Right lobe of liver (tissue), 6 donors: ENCODE measurements around the gene SH2D4B. TPM values are rescaled to one million over a fixed set of nuclear protein-coding genes. Genes with fewer than 3 reads are reported as not detected.
A peak's percentile ranks its signal among the peaks of the same experiment; 100 is the strongest.

Source experiments
- ATAC-seq, 4 donors: fragments of 200-7000 bp; cut with Tn5 transposase; one replicate each; pipeline ENCODE4 v1.9.1; 2020; ENCODE audit warnings: mild to moderate bottlenecking in 4 of 4, moderate library complexity in 4 of 4
- DNase-seq, 3 donors: peaks; one replicate each; pipeline ENCODE4 v3.0.0-alpha.2; 2020
- H3K27ac ChIP-seq, 3 donors: fragments of 200-600 bp; one replicate each; pipeline ENCODE4 v1.8.0; 2022
- H3K27me3 ChIP-seq, 2 donors: fragments of 200-600 bp; one replicate each; pipeline ENCODE4 v1.8.0; 2022
- H3K36me3 ChIP-seq, 4 donors: fragments of 200-600 bp; sonication (generic) in 1 of 4; one replicate each; pipeline versions ENCODE4 v1.5.1 to v1.8.0; 2017 to 2022; ENCODE audit warnings: control low read depth in 1 of 4
- H3K4me1 ChIP-seq, 4 donors: fragments of 200-600 bp; sonication (generic) in 1 of 4; one replicate each; pipeline versions ENCODE4 v1.5.1 to v1.8.0; 2017 to 2022; ENCODE audit warnings: control low read depth in 1 of 4
- H3K4me3 ChIP-seq, 3 donors: fragments of 200-600 bp; one replicate each; pipeline ENCODE4 v1.8.0; 2022
- H3K9me3 ChIP-seq, 4 donors: fragments of 200-600 bp; sonication (generic) in 1 of 4; one replicate each; pipeline versions ENCODE4 v1.5.1 to v1.8.0; 2017 to 2022; ENCODE audit warnings: control low read depth in 1 of 4
- POLR2A ChIP-seq: fragments of 450-650 bp; IDR thresholded peaks from one replicate; pipeline ENCODE4 v1.6.1; 2017; ENCODE audit warnings: antibody characterized with exemption, mild to moderate bottlenecking
- WGBS: methylation state at CpG from one replicate; pipeline ENCODE4 v1.1.6; 2018; ENCODE audit warnings: low coverage, low lambda C conversion rate; ENCODE audit not compliant: insufficient coverage; ENCODE audit errors: missing lambda C conversion rate; 5-methylcytosine and 5-hydroxymethylcytosine counted together
- intact Hi-C, 2 donors: fragments of 100-400 bp; cut with DNase I; formaldehyde crosslinking; loops; one replicate each; pipeline versions ENCODE4 v1.11.2 to v1.14.1; 2022
- total RNA-seq, 6 experiments: library from RNA; depleted of rRNA in 2 of 6; stranded (reverse); fragments of >200 nt in 2 of 6; fragmentation: NEBNext Ultra II Directional in 3 of 6; extraction: Animal tissue kit (Norgen Biotek cat#: 25700) in 3 of 6; gene quantifications; one replicate each; pipeline versions ENCODE4 v1.1.0 to v1.2.4, GENCODE V29; 2016 to 2023
- TF ChIP-seq, protein P1 (sequence below), 4 donors: fragments of 200-600 bp in 3 of 4; fragments of 450-650 bp in 1 of 4; IDR thresholded peaks; one replicate each; pipeline versions ENCODE4 v1.5.1 to v1.8.0; 2016 to 2022; ENCODE audit warnings: antibody characterized with exemption in 4 of 4, mild to moderate bottlenecking in 2 of 4
- donor health status: DM: no; HTN: yes; CAD: no.
- donor health status: DM: no; HTN: no; CAD: no.
- donor health status: DM: no; HTN: no; CAD: no.
- donor health status: DM: no; HTN: yes; CAD: no.
- donor health status: DM: no; HTN: yes; CAD: no.

Gene SH2D4B
- total RNA-seq, 6 experiments from 2014 or later = not detected

DNA sequence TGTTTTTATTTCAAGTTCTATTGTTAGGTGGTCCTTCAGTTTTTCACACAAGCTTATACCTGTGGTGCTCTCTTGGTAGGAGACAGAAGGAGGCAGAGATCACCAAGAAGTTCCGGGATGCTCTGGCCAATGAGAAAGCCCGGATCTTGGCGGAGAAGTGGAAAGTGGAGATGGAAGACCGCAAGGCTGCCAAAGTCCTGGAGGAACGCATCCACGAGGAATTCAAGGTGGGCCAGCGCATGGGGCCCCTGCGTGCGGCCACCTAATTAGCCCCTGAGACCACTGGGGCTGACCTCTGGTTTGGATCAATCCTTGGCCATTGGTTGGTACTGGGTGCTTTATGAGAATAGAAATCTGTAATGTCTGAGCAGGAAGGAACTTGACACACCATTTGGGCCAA is 33.6 kb downstream of the SH2D4B start:
- Histone ChIP-seq H3K36me3 (no peaks in the 10 kb centered on the region), H3K27me3 (no peaks in the 10 kb centered on the region), H3K27ac (no peak overlapping the region), H3K9me3 (no peaks in the 10 kb centered on the region), H3K4me1 (no peaks in the 10 kb centered on the region), H3K4me3 (no peak overlapping the region)
- DNase-seq = no peak
- TF ChIP-seq, protein P1, sequence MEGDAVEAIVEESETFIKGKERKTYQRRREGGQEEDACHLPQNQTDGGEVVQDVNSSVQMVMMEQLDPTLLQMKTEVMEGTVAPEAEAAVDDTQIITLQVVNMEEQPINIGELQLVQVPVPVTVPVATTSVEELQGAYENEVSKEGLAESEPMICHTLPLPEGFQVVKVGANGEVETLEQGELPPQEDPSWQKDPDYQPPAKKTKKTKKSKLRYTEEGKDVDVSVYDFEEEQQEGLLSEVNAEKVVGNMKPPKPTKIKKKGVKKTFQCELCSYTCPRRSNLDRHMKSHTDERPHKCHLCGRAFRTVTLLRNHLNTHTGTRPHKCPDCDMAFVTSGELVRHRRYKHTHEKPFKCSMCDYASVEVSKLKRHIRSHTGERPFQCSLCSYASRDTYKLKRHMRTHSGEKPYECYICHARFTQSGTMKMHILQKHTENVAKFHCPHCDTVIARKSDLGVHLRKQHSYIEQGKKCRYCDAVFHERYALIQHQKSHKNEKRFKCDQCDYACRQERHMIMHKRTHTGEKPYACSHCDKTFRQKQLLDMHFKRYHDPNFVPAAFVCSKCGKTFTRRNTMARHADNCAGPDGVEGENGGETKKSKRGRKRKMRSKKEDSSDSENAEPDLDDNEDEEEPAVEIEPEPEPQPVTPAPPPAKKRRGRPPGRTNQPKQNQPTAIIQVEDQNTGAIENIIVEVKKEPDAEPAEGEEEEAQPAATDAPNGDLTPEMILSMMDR (IDR thresholded peaks at IDR 0.05) = no peak
- no peak for TF ChIP-seq POLR2A
- intact Hi-C loops = no loop called here
- ATAC-seq = no peak
- 100% methylated on average over 2 of the region's 9 CpGs for WGBS

- WGBS = 15% methylated on average over 5 of the region's 5 CpGs
- DNase-seq (peak in 1 of 3 donors; percentile 18), ATAC-seq (no peak)
- no peak overlapping the region for H3K4me3 ChIP-seq
- intact Hi-C loops = no loop called here
- no peaks in the 10 kb centered on the region for H3K4me1 ChIP-seq
- TF ChIP-seq, protein P1 (IDR thresholded peaks at IDR 0.05) = no peak
- TF ChIP-seq POLR2A = no peak
- H3K9me3 ChIP-seq = no peaks in the 10 kb centered on the region
- H3K36me3 ChIP-seq = no peaks in the 10 kb centered on the region
- no peaks in the 10 kb centered on the region for H3K27me3 ChIP-seq
- no peak overlapping the region for H3K27ac ChIP-seq
Measured at GRCh38 chr10:80579181-80579763, 41.6 kb downstream of the SH2D4B start.

- intact Hi-C loops = no loop called here
- no peaks in the 10 kb centered on the region for H3K36me3 ChIP-seq
- no peaks in the 10 kb centered on the region for H3K4me1 ChIP-seq
- H3K27me3 ChIP-seq = no peaks in the 10 kb centered on the region
- WGBS = 40% methylated on average over 5 of the region's 5 CpGs
- ATAC-seq (no peak), DNase-seq (peak in 1 of 3 donors; percentile 14)
- H3K9me3 ChIP-seq = no peaks in the 10 kb centered on the region
- H3K27ac ChIP-seq = no peak overlapping the region
- TF ChIP-seq, protein P1 (IDR thresholded peaks at IDR 0.05) = no peak
- no peak for TF ChIP-seq POLR2A
- no peak overlapping the region for H3K4me3 ChIP-seq
Measured at GRCh38 chr10:80579849-80580637, 42.3 kb downstream of the SH2D4B start.

GRCh38 chr10:80580638-80581468 is 43.2 kb downstream of the SH2D4B start:
- Histone ChIP-seq H3K27me3 (no peaks in the 10 kb centered on the region), H3K4me1 (no peaks in the 10 kb centered on the region), H3K27ac (no peak overlapping the region), H3K4me3 (no peak overlapping the region), H3K36me3 (no peaks in the 10 kb centered on the region), H3K9me3 (no peaks in the 10 kb centered on the region)
- ATAC-seq (no peak), DNase-seq (peak in 1 of 3 donors; percentile 23)
- WGBS = 68% methylated on average over 4 of the region's 7 CpGs
- TF ChIP-seq, protein P1 (IDR thresholded peaks at IDR 0.05) = no peak
- TF ChIP-seq POLR2A = no peak
- intact Hi-C loops = no loop called here
